Measurements from ENCODE around the gene SIAE. TPM values are rescaled to one million over a fixed set of nuclear protein-coding genes. Genes with fewer than 3 reads are reported as not detected.

The SIAE gene
- total RNA-seq, 1 experiment from 2014 or later = 5.6 TPM

- Histone ChIP-seq H3K4me2 (ENCODE audit: insufficient read depth, insufficient read length, low read length) (peak overlapping the region; percentile 86), H3K9ac (ENCODE audit: extremely low read depth, insufficient read length, low read length) (no peak overlapping the region), H3K4me1 (ENCODE audit: insufficient read depth, low read length) (peaks cover 6% of the 10 kb centered on the region), H3K23me2 (ENCODE audit: insufficient read length, low read depth, low read length, poor library complexity, severe bottlenecking) (peaks cover 9% of the 10 kb centered on the region), H4K20me1 (ENCODE audit: control insufficient read depth, insufficient read depth, insufficient read length) (no peaks in the 10 kb centered on the region), H3K56ac (ENCODE audit: insufficient read length, low read depth, low read length) (no peak overlapping the region), H3K79me2 (ENCODE audit: insufficient read depth, low read length) (no peaks in the 10 kb centered on the region), H3K27ac (ENCODE audit: insufficient read length, low read depth, low read length) (no peak overlapping the region), H2BK15ac (ENCODE audit: low read depth, low read length) (no peak overlapping the region), H3K18ac (ENCODE audit: insufficient read length, low read depth, low read length) (no peak overlapping the region), H3K23ac (ENCODE audit: insufficient read length, low read depth, low read length) (no peak overlapping the region), H2BK120ac (ENCODE audit: low read depth, low read length, poor library complexity, severe bottlenecking) (no peak overlapping the region), H3K4ac (ENCODE audit: low read depth, low read length) (no peak overlapping the region), H4K91ac (ENCODE audit: insufficient read length, low read depth, low read length) (no peak overlapping the region), H3K79me1 (ENCODE audit: insufficient read depth, low read depth, low read length, poor library complexity, severe bottlenecking) (no peaks in the 10 kb centered on the region), H3K14ac (ENCODE audit: insufficient read depth, low read length) (no peak overlapping the region), H2BK5ac (ENCODE audit: insufficient read length, low read length) (no peak overlapping the region), H2BK12ac (ENCODE audit: insufficient read length, low read depth, low read length) (no peak overlapping the region), H2AK5ac (ENCODE audit: insufficient read length, low read length) (no peak overlapping the region), H4K8ac (replicated peaks; ENCODE audit: insufficient read length, low read depth, low read length) (no peak overlapping the region), H3K27me3 (ENCODE audit: insufficient read depth, low read length) (peaks cover 52% of the 10 kb centered on the region), H3K9me3 (ENCODE audit: control insufficient read depth, low read depth, low read length) (no peaks in the 10 kb centered on the region), H2AFZ (ENCODE audit: low read length) (no peak overlapping the region), H3T11ph (ENCODE audit: low read length) (no peak overlapping the region), H4K5ac (ENCODE audit: insufficient read length, low read depth, low read length) (no peak overlapping the region), H2BK20ac (ENCODE audit: low read depth, low read length, poor library complexity, severe bottlenecking) (no peak overlapping the region)
- Mint-ChIP-seq H3K4me3 (peak overlapping the region; percentile 66 to 86), H3K9me3 (no peaks in the 10 kb centered on the region), H3K36me3 (ENCODE audit: insufficient read depth in 1 of 3, low read depth in 3 of 3) (no peaks in the 10 kb centered on the region; a peak in 1 of 7 replicates), H3K27ac (no peak overlapping the region), H3K4me1 (peaks cover 29 to 33% of the 10 kb centered on the region in 2 experiments), H3K27me3 (ENCODE audit: low read depth) (peaks cover 89% of the 10 kb centered on the region)
- peak; percentile 48 for DNase-seq
- WGBS (ENCODE audit: extremely low coverage, insufficient read length, low lambda C conversion rate) = no CpG with 5 or more reads among the region's 45 CpGs
- TF ChIP-seq, protein P1, sequence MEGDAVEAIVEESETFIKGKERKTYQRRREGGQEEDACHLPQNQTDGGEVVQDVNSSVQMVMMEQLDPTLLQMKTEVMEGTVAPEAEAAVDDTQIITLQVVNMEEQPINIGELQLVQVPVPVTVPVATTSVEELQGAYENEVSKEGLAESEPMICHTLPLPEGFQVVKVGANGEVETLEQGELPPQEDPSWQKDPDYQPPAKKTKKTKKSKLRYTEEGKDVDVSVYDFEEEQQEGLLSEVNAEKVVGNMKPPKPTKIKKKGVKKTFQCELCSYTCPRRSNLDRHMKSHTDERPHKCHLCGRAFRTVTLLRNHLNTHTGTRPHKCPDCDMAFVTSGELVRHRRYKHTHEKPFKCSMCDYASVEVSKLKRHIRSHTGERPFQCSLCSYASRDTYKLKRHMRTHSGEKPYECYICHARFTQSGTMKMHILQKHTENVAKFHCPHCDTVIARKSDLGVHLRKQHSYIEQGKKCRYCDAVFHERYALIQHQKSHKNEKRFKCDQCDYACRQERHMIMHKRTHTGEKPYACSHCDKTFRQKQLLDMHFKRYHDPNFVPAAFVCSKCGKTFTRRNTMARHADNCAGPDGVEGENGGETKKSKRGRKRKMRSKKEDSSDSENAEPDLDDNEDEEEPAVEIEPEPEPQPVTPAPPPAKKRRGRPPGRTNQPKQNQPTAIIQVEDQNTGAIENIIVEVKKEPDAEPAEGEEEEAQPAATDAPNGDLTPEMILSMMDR (conservative IDR thresholded peaks at IDR 0.05) = no peak
Observed at GRCh38 chr11:124717786-124718651, 44.5 kb upstream of the SIAE start.
